Sigmoid colon (tissue), 7 donors: ENCODE data around the gene KCNJ4. TPM values are rescaled to one million over a fixed set of nuclear protein-coding genes. Genes with fewer than 3 reads are reported as not detected.

Experiments
- DNase-seq: peaks from one replicate; pipeline ENCODE4 v3.0.0-alpha.2; 2019
- H3K27ac ChIP-seq, 4 donors: fragments of 200-600 bp; sonication (generic); one replicate each; pipeline ENCODE4 v1.5.1; 2016 to 2019; ENCODE audit warnings: mild to moderate bottlenecking in 1 of 4
- H3K27me3 ChIP-seq, 3 donors: fragments of 200-600 bp; sonication (generic); one replicate each; pipeline ENCODE4 v1.5.1; 2019; ENCODE audit warnings: mild to moderate bottlenecking in 1 of 3
- H3K36me3 ChIP-seq, 4 donors: fragments of 200-600 bp; sonication (generic); one replicate each; pipeline ENCODE4 v1.5.1; 2016 to 2019
- H3K4me1 ChIP-seq, 4 donors: fragments of 200-600 bp; sonication (generic); one replicate each; pipeline ENCODE4 v1.5.1; 2017 to 2019
- H3K4me3 ChIP-seq, 4 donors: fragments of 200-600 bp; sonication (generic); one replicate each; pipeline ENCODE4 v1.5.1; 2017 to 2019; ENCODE audit warnings: mild to moderate bottlenecking in 2 of 4, moderate library complexity in 1 of 4
- H3K9me3 ChIP-seq, 4 donors: fragments of 200-600 bp in 3 of 4; sonication (generic) in 3 of 4; one replicate each; pipeline versions ENCODE4 v1.5.1 to v1.6.1; 2013 to 2019
- CTCF ChIP-seq, 4 experiments: fragments of 450-650 bp in 3 of 4; fragments of 200-600 bp in 1 of 4; IDR thresholded peaks; one replicate each; pipeline ENCODE4 v1.5.1; 2016 to 2019; ENCODE audit warnings: antibody characterized with exemption in 4 of 4, mild to moderate bottlenecking in 3 of 4, moderate library complexity in 2 of 4
- EP300 ChIP-seq, 4 donors: sonication (generic); formaldehyde crosslinking; IDR thresholded peaks; one replicate each; pipeline ENCODE4 v1.6.1; 2017; ENCODE audit warnings: antibody characterized with exemption in 4 of 4
- POLR2A ChIP-seq, 2 donors: fragments of 450-650 bp; IDR thresholded peaks; one replicate each; pipeline ENCODE4 v1.6.1; 2016; ENCODE audit warnings: antibody characterized with exemption in 2 of 2, mild to moderate bottlenecking in 2 of 2, moderate library complexity in 2 of 2
- POLR2AphosphoS5 ChIP-seq, 4 donors: sonication (generic); formaldehyde crosslinking; IDR thresholded peaks; one replicate each; pipeline ENCODE4 v1.6.1; 2017; ENCODE audit warnings: antibody characterized with exemption in 4 of 4
- WGBS, 2 donors: extraction: QIAGEN DNeasy Blood & Tissue Kit; methylation state at CpG; one replicate each; pipeline ENCODE4 v1.1.7; 2013; 5-methylcytosine and 5-hydroxymethylcytosine counted together
- intact Hi-C: fragments of 100-400 bp; cut with DNase I; formaldehyde crosslinking; loops from one replicate; pipeline ENCODE4 v1.15.1; 2023
- polyA plus RNA-seq, 3 donors: library from polyadenylated mRNA; stranded (reverse); fragments of 200-250 nt; gene quantifications; one replicate each; pipeline ENCODE4 v1.2.3, GENCODE V29; 2013
- total RNA-seq, 4 donors: library from RNA; depleted of rRNA; stranded (reverse); fragments of >200 nt; gene quantifications; one replicate each; pipeline ENCODE4 v1.1.0, GENCODE V29; 2016
- donor health status: healthy with polysubstance abuse.
- donor health status: Bipolar disorder and iron deficiency.
- donor health status: healthy.

The KCNJ4 gene
- total and polyA plus RNA-seq, 7 donors = 0.03 TPM; not detected in 6

GRCh38 chr22:38423512-38424503 is 31.2 kb downstream of the KCNJ4 start:
- Histone ChIP-seq H3K4me3 (no peak overlapping the region), H3K4me1 (no peaks in the 10 kb centered on the region), H3K36me3 (no peaks in the 10 kb centered on the region), H3K27ac (no peak overlapping the region), H3K9me3 (no peaks in the 10 kb centered on the region), H3K27me3 (no peaks in the 10 kb centered on the region)
- DNase-seq = no peak
- intact Hi-C loops = no loop called here
- 53 to 78% methylated on average over 18 of the region's 18 CpGs for WGBS, 2 donors
- TF ChIP-seq EP300 (IDR thresholded peaks at IDR 0.05) (no peak), CTCF (IDR thresholded peaks at IDR 0.05) (no peak), POLR2A (IDR thresholded peaks at IDR 0.05) (no peak), POLR2AphosphoS5 (IDR thresholded peaks at IDR 0.05) (no peak)

DNA sequence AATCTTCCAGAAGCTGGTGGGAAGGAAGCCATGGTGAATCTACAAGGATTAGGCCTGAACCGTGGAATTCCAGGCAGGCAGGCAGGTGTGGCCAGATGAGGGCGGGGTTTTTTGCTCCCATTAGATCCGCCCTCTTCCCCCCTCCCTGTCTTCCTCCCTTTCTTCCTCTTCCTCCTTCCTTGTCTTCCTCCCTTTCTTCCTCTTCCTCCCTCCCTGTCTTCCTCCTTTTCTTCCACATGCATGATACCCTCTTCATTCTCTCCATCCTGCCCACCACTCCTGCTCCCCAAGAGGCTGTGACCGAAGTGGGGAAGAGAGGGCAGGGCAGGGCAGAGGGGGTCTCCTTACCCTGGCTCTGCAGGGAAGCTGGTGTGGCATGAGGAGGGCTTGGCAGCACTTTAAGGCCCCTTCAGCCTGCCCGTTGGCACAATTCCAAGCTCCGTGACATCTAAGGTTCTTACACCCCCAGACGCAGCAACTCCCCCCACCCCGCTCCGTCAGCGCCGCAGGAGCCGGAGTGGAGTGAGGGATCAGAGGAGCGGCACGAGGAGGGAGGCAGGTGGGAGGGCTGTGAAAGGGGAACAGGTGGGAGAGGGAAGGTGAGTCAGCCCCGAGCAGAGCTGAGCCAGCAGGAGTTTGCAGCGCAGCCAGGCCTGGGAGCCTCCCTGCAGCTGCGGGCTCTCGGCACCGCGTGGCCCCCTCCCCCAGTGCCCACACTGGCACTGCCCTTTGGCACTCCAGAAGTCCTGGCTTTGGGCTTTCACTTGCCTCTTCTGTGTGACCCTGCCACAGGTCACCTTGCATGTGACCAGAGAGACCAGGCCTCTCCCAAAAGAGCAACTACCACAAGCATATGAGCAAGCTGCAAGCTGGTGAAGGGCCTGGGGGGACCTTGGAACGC is 32.1 kb downstream of the KCNJ4 start:
- 75 to 87% methylated on average over 21 of the region's 21 CpGs for WGBS, 2 donors
- no peak overlapping the region for H3K27ac ChIP-seq
- intact Hi-C loops = no loop called here
- DNase-seq = no peak
- TF ChIP-seq POLR2A (IDR thresholded peaks at IDR 0.05) (no peak), POLR2AphosphoS5 (IDR thresholded peaks at IDR 0.05) (no peak), CTCF (IDR thresholded peaks at IDR 0.05) (no peak), EP300 (IDR thresholded peaks at IDR 0.05) (no peak)
- no peak overlapping the region for H3K4me3 ChIP-seq
- no peaks in the 10 kb centered on the region for H3K36me3 ChIP-seq
- no peaks in the 10 kb centered on the region for H3K9me3 ChIP-seq
- no peaks in the 10 kb centered on the region for H3K27me3 ChIP-seq
- H3K4me1 ChIP-seq = no peaks in the 10 kb centered on the region

DNA sequence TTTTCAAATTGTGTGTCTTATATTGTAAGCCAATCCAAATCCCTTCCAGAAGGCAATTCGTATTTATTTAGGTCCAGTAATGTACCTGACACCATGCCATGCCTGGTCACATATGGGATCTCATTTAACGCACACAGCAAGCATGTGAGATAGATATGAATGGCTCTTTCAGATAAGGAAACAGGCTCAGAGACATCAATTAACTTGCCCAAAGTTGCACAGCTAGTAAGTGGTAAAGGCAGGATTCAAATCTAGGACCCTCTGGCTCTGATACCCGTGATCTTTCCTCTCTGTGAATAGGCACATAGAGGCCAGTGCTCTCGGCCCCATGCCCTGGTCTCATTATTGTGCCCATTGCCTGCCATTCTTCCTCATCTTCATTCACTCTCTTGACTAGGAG is 34.3 kb downstream of the KCNJ4 start:
- H3K27ac ChIP-seq = no peak overlapping the region
- no peaks in the 10 kb centered on the region for H3K9me3 ChIP-seq
- H3K4me3 ChIP-seq = no peak overlapping the region
- WGBS, 2 donors = 88 to 93% methylated on average over 4 of the region's 4 CpGs
- no peaks in the 10 kb centered on the region for H3K4me1 ChIP-seq
- no peaks in the 10 kb centered on the region for H3K36me3 ChIP-seq
- no peak for DNase-seq
- intact Hi-C loops = no loop called here
- no peaks in the 10 kb centered on the region for H3K27me3 ChIP-seq
- TF ChIP-seq CTCF (IDR thresholded peaks at IDR 0.05) = no peak
- no peak for TF ChIP-seq POLR2A (IDR thresholded peaks at IDR 0.05)
- no peak for TF ChIP-seq POLR2AphosphoS5 (IDR thresholded peaks at IDR 0.05)
- TF ChIP-seq EP300 (IDR thresholded peaks at IDR 0.05) = no peak

GRCh38 chr22:38419858-38420160 is 35.2 kb downstream of the KCNJ4 start:
- no peak overlapping the region for H3K27ac ChIP-seq
- 76 to 83% methylated on average over 8 of the region's 8 CpGs for WGBS, 2 donors
- no peaks in the 10 kb centered on the region for H3K27me3 ChIP-seq
- H3K36me3 ChIP-seq = no peaks in the 10 kb centered on the region
- TF ChIP-seq EP300 (IDR thresholded peaks at IDR 0.05) (no peak), CTCF (IDR thresholded peaks at IDR 0.05) (no peak), POLR2AphosphoS5 (IDR thresholded peaks at IDR 0.05) (no peak), POLR2A (IDR thresholded peaks at IDR 0.05) (no peak)
- no peak for DNase-seq
- H3K4me3 ChIP-seq = no peak overlapping the region
- intact Hi-C loops = no loop called here
- no peaks in the 10 kb centered on the region for H3K9me3 ChIP-seq
- no peaks in the 10 kb centered on the region for H3K4me1 ChIP-seq
